K562 (cell line): ENCODE results near the gene TFRC. TPM values are rescaled to one million over a fixed set of nuclear protein-coding genes. Genes with fewer than 3 reads are reported as not detected.
A peak's percentile ranks its signal among the peaks of the same experiment; 100 is the strongest.

Experiments
- ESRRB ChIP-seq: fragments of 250-450 bp; sonication (Bioruptor Pico); IDR thresholded peaks from 2 replicates; pipeline ENCODE4 v1.5.0; 2020; ENCODE audit warnings: mild to moderate bottlenecking, moderate library complexity, borderline replicate concordance
- FOXM1 ChIP-seq, 2 experiments: fragments of 450-650 bp in 1 of 2; sonication (generic) in 1 of 2; formaldehyde crosslinking in 1 of 2; IDR thresholded peaks; 2 replicates each; pipeline versions ENCODE4 v1.6.1 to v1.9.0; 2017 to 2022; ENCODE audit warnings: low read depth in 2 of 2, mild to moderate bottlenecking in 2 of 2, missing genetic modification reagents in 1 of 2, moderate library complexity in 1 of 2
- FUS ChIP-seq: fragments of 200-400 bp; formaldehyde crosslinking; optimal IDR thresholded peaks from 2 replicates; pipeline ENCODE3; 2017; ENCODE audit warnings: low read depth, low read length
- GABPA ChIP-seq: fragments of 200-800 bp; sonication (Bioruptor generic); conservative IDR thresholded peaks from 2 replicates; pipeline ENCODE4 v1.6.1; 2016; ENCODE audit warnings: low read depth, missing genetic modification characterization, missing compliant biosample characterization
- GTF2E2 ChIP-seq: fragments of 200-800 bp; sonication (Bioruptor generic); IDR thresholded peaks from 2 replicates; pipeline ENCODE4 v1.6.1; 2016; ENCODE audit warnings: missing genetic modification characterization, missing compliant biosample characterization
- ILF3 ChIP-seq: fragments of 450-650 bp; IDR thresholded peaks from 2 replicates; pipeline ENCODE4 v1.6.1; 2018; ENCODE audit warnings: antibody characterized with exemption, mild to moderate bottlenecking, moderate library complexity, borderline replicate concordance
- KAT7 ChIP-seq: sonication (generic); formaldehyde crosslinking; IDR thresholded peaks from 2 replicates; pipeline ENCODE4 v1.8.0; 2022; ENCODE audit warnings: missing genetic modification reagents, mild to moderate bottlenecking, borderline replicate concordance
- SAFB ChIP-seq: fragments of 200-400 bp; formaldehyde crosslinking; IDR thresholded peaks from 2 replicates; pipeline ENCODE4 v1.6.1; 2017; ENCODE audit warnings: low read depth, low read length, borderline replicate concordance
- ZNF184 ChIP-seq: sonication (generic); formaldehyde crosslinking; IDR thresholded peaks from 2 replicates; pipeline ENCODE4 v1.5.0; 2020; ENCODE audit warnings: missing genetic modification reagents
- ZNF408 ChIP-seq: fragments of 250-450 bp; sonication (Bioruptor Pico); IDR thresholded peaks from 2 replicates; pipeline ENCODE4 v1.4.0; 2020; ENCODE audit warnings: low read depth, mild to moderate bottlenecking, moderate library complexity
- ZNF551 ChIP-seq: fragments of 250-450 bp; sonication (Bioruptor Pico); IDR thresholded peaks from 2 replicates; pipeline ENCODE4 v1.5.0; 2021; ENCODE audit warnings: mild to moderate bottlenecking, moderate library complexity
- ZNF584 ChIP-seq: fragments of 200-800 bp; sonication (Bioruptor generic); IDR thresholded peaks from 2 replicates; pipeline ENCODE4 v1.6.1; 2016; ENCODE audit warnings: low read depth, mild to moderate bottlenecking, missing genetic modification characterization, missing compliant biosample characterization
- polyA plus RNA-seq, 8 experiments: library from polyadenylated mRNA; depleted of rRNA in 4 of 8; stranded (reverse) in 5 of 8; unstranded in 3 of 8; fragments of >200 nt; fragmentation: Nextera tagmentation in 2 of 8; fragmentation: Illumina TruSeq in 1 of 8; extraction: Ambion mirVana in 2 of 8; extraction: Trizol in 1 of 8; gene quantifications; 2 replicates each; pipeline versions ENCODE4 v1.2.1 to v1.2.3, GENCODE V29; 2011 to 2014; ENCODE audit warnings: inconsistent platforms in 1 of 8, missing spikeins in 1 of 8
- total RNA-seq, 7 experiments: library from RNA; depleted of rRNA in 6 of 7; stranded (reverse); fragments of >200 nt in 6 of 7; fragmentation: Illumina TruSeq in 2 of 7; extraction: Trizol in 2 of 7; gene quantifications; 2 replicates each; pipeline versions ENCODE4 v1.2.1 to v1.2.3, GENCODE V29; 2011 to 2021; ENCODE audit warnings: low replicate concordance in 1 of 7
- TF ChIP-seq, protein P1 (sequence below): fragments of 450-650 bp; formaldehyde crosslinking; IDR thresholded peaks from 2 replicates; pipeline ENCODE4 v1.4.0; 2022; ENCODE audit warnings: mild to moderate bottlenecking, moderate library complexity
- TF ChIP-seq, protein P2 (sequence below): sonication (generic); formaldehyde crosslinking; IDR thresholded peaks from 2 replicates; pipeline ENCODE4 v1.8.0; 2022; ENCODE audit warnings: mild to moderate bottlenecking, missing genetic modification reagents
- TF ChIP-seq, protein P3 (sequence below): fragments of 250-450 bp; sonication (Bioruptor Pico); IDR thresholded peaks from 2 replicates; pipeline ENCODE4 v1.5.0; 2022; ENCODE audit warnings: mild to moderate bottlenecking
- TF ChIP-seq, protein P4 (sequence below): sonication (generic); formaldehyde crosslinking; IDR thresholded peaks from 2 replicates; pipeline ENCODE4 v1.8.0; 2022; ENCODE audit warnings: mild to moderate bottlenecking, missing genetic modification reagents

The TFRC gene
- total and polyA plus RNA-seq, 9 of the 15 experiments (the other 6 are each of a cell fraction or from before 2014, with no cell fraction given) = 149 to 679 (median 332) TPM

DNA sequence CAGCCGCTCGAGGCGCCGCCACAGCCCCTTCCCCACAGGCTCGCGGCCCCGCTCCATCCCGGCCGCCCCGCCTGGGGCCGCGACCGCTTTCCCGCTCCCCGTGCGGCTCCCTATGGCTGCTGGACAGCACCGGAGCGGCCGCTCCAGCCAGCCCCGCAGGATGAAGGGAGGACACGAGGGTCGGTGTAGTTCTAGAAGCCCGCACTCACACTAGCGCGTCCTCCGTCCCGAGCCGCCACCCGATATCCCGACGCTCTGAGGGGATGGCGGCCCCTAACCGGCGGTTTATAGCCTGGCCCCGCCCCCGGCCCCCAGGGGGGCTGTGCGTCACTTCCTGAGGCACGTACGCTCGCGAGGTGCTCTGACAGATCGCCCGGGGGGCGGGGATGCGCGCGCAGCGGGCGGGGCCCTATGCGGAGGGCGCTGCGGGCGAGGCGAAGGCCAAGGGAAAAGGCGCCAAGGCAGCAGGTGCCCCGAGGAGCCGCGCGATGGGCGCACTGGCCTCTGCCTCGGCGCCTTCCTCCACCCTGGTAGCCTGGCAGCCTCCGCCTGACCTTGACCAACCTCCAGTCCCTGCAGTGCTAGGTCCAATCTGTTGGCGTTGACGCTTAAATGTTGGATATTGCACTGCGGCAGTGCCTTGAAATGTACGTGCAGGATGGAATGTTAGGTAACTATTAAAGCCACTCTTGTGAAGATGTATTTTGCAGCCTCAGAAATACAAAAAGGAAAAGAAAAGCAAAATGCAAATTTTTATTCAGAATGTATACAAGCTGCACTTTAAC is at the start of gene TFRC (continued):
- TF ChIP-seq, protein P1, sequence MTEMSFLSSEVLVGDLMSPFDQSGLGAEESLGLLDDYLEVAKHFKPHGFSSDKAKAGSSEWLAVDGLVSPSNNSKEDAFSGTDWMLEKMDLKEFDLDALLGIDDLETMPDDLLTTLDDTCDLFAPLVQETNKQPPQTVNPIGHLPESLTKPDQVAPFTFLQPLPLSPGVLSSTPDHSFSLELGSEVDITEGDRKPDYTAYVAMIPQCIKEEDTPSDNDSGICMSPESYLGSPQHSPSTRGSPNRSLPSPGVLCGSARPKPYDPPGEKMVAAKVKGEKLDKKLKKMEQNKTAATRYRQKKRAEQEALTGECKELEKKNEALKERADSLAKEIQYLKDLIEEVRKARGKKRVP (CRISPR knock-in tag) = 0 out of 2 replicates have a peak, but pooled peaks have one; percentile 49
- no peak for TF ChIP-seq ZNF584 (CRISPR knock-in tag)
- 0 out of 2 replicates have a peak, but pooled peaks have one; percentile 59 for TF ChIP-seq KAT7
- TF ChIP-seq ZNF551 = no peak
- no peak for TF ChIP-seq FOXM1 (IDR thresholded peaks at IDR 0.05; ENCODE audit: low read depth)
- no peak; the same call in 1 of the 2 replicates for TF ChIP-seq FOXM1 (CRISPR knock-in tag; IDR thresholded peaks at IDR 0.05; ENCODE audit: low read depth)
- TF ChIP-seq SAFB = no peak
- no peak for TF ChIP-seq ZNF184
- TF ChIP-seq ILF3 = peak; percentile 88; the same call in 1 of the 2 replicates
- TF ChIP-seq GTF2E2 = peak; percentile 81
- TF ChIP-seq, protein P2, sequence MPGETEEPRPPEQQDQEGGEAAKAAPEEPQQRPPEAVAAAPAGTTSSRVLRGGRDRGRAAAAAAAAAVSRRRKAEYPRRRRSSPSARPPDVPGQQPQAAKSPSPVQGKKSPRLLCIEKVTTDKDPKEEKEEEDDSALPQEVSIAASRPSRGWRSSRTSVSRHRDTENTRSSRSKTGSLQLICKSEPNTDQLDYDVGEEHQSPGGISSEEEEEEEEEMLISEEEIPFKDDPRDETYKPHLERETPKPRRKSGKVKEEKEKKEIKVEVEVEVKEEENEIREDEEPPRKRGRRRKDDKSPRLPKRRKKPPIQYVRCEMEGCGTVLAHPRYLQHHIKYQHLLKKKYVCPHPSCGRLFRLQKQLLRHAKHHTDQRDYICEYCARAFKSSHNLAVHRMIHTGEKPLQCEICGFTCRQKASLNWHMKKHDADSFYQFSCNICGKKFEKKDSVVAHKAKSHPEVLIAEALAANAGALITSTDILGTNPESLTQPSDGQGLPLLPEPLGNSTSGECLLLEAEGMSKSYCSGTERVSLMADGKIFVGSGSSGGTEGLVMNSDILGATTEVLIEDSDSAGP = no peak
- TF ChIP-seq, protein P3, sequence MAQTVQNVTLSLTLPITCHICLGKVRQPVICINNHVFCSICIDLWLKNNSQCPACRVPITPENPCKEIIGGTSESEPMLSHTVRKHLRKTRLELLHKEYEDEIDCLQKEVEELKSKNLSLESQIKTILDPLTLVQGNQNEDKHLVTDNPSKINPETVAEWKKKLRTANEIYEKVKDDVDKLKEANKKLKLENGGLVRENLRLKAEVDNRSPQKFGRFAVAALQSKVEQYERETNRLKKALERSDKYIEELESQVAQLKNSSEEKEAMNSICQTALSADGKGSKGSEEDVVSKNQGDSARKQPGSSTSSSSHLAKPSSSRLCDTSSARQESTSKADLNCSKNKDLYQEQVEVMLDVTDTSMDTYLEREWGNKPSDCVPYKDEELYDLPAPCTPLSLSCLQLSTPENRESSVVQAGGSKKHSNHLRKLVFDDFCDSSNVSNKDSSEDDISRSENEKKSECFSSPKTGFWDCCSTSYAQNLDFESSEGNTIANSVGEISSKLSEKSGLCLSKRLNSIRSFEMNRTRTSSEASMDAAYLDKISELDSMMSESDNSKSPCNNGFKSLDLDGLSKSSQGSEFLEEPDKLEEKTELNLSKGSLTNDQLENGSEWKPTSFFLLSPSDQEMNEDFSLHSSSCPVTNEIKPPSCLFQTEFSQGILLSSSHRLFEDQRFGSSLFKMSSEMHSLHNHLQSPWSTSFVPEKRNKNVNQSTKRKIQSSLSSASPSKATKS = no peak
- no peak for TF ChIP-seq ESRRB (CRISPR knock-in tag)
- TF ChIP-seq, protein P4, sequence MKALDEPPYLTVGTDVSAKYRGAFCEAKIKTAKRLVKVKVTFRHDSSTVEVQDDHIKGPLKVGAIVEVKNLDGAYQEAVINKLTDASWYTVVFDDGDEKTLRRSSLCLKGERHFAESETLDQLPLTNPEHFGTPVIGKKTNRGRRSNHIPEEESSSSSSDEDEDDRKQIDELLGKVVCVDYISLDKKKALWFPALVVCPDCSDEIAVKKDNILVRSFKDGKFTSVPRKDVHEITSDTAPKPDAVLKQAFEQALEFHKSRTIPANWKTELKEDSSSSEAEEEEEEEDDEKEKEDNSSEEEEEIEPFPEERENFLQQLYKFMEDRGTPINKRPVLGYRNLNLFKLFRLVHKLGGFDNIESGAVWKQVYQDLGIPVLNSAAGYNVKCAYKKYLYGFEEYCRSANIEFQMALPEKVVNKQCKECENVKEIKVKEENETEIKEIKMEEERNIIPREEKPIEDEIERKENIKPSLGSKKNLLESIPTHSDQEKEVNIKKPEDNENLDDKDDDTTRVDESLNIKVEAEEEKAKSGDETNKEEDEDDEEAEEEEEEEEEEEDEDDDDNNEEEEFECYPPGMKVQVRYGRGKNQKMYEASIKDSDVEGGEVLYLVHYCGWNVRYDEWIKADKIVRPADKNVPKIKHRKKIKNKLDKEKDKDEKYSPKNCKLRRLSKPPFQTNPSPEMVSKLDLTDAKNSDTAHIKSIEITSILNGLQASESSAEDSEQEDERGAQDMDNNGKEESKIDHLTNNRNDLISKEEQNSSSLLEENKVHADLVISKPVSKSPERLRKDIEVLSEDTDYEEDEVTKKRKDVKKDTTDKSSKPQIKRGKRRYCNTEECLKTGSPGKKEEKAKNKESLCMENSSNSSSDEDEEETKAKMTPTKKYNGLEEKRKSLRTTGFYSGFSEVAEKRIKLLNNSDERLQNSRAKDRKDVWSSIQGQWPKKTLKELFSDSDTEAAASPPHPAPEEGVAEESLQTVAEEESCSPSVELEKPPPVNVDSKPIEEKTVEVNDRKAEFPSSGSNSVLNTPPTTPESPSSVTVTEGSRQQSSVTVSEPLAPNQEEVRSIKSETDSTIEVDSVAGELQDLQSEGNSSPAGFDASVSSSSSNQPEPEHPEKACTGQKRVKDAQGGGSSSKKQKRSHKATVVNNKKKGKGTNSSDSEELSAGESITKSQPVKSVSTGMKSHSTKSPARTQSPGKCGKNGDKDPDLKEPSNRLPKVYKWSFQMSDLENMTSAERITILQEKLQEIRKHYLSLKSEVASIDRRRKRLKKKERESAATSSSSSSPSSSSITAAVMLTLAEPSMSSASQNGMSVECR = peak; percentile 96
- peak; percentile 99 for TF ChIP-seq FUS
- no peak for TF ChIP-seq ZNF408 (CRISPR knock-in tag)
- TF ChIP-seq GABPA (tag) = peak; percentile 95
